NB4 (cell line): ENCODE results near the gene SHB.
"Not testable (repeated sequence)": the region's sequence is repeated elsewhere in the genome, so short reads cannot be mapped to it uniquely, and the experiment has no call there.

Source experiments
- DNase-seq: peaks from one replicate; pipeline ENCODE4 v3.0.0; 2010; ENCODE audit warnings: low read depth
- H3K4me3 ChIP-seq: one replicate; pipeline ENCODE4 v1.5.1; 2011; ENCODE audit warnings: mild to moderate bottlenecking, low read depth, low read length, moderate library complexity
- MYC ChIP-seq: IDR thresholded peaks from 2 replicates; pipeline ENCODE4 v1.6.1; 2011; ENCODE audit warnings: low read depth, low read length
- POLR2A ChIP-seq: IDR thresholded peaks from 2 replicates; pipeline ENCODE4 v1.6.1; 2011; ENCODE audit warnings: mild to moderate bottlenecking; ENCODE audit not compliant: insufficient read length; ENCODE audit errors: extremely low read depth
- TF ChIP-seq, protein P1 (sequence below): IDR thresholded peaks from 2 replicates; pipeline ENCODE4 v1.6.1; 2011; ENCODE audit warnings: low read depth, low read length
- TF ChIP-seq, protein P2 (sequence below): IDR thresholded peaks from one replicate; pipeline ENCODE4 v1.5.1; 2012; ENCODE audit warnings: low read depth, low read length

SHB gene

DNA sequence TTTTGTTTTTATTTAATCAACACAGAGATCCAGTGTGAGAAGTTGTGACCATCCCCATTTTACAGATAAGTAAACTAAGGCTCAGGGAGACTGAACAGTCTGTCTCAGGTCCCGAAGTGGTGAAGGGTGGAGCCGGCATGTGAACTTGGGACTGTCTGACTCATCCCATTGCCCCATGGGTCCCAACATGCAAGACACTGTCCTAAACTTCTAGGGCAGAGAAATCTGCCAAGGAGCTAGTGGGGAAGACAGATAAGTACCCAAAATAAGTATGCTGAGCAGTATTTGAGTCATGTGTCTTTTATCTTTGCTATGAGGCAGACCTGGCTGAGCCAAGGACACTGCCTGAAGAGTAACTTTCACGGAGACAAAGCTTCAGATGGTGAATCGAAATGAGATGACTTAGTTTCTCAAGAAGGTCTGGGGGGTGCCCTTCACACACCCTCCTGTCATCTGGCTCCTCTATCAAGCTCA, 100.8 kb downstream of the SHB start:
- H3K4me3 ChIP-seq: no peak overlapping the region
- peak; percentile 41 for DNase-seq
- TF ChIP-seq MYC (no peak), POLR2A (no peak)
- TF ChIP-seq, protein P1, sequence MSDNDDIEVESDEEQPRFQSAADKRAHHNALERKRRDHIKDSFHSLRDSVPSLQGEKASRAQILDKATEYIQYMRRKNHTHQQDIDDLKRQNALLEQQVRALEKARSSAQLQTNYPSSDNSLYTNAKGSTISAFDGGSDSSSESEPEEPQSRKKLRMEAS: no peak
- TF ChIP-seq, protein P2, sequence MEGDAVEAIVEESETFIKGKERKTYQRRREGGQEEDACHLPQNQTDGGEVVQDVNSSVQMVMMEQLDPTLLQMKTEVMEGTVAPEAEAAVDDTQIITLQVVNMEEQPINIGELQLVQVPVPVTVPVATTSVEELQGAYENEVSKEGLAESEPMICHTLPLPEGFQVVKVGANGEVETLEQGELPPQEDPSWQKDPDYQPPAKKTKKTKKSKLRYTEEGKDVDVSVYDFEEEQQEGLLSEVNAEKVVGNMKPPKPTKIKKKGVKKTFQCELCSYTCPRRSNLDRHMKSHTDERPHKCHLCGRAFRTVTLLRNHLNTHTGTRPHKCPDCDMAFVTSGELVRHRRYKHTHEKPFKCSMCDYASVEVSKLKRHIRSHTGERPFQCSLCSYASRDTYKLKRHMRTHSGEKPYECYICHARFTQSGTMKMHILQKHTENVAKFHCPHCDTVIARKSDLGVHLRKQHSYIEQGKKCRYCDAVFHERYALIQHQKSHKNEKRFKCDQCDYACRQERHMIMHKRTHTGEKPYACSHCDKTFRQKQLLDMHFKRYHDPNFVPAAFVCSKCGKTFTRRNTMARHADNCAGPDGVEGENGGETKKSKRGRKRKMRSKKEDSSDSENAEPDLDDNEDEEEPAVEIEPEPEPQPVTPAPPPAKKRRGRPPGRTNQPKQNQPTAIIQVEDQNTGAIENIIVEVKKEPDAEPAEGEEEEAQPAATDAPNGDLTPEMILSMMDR: no peak

DNA sequence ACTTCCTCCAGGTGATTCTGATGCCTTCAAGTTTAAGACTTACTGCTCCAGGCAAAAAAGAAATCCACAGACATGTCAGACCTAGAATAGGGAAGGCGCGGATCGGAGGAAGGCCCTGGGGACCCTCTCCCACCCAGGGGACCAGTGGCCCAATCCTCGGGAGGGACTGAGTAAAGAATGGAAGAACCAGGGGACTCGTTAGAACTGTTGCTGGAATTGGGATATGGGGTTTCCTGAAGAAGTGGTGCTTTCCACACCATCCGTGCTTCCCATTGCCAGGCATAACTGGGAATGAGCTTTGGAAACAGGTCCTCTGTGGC, 101.3 kb downstream of the SHB start:
- TF ChIP-seq, protein P1: no peak
- TF ChIP-seq, protein P2: no peak
- no peak for TF ChIP-seq MYC
- TF ChIP-seq POLR2A: no peak
- DNase-seq: no peak
- H3K4me3 ChIP-seq: no peak overlapping the region

DNA sequence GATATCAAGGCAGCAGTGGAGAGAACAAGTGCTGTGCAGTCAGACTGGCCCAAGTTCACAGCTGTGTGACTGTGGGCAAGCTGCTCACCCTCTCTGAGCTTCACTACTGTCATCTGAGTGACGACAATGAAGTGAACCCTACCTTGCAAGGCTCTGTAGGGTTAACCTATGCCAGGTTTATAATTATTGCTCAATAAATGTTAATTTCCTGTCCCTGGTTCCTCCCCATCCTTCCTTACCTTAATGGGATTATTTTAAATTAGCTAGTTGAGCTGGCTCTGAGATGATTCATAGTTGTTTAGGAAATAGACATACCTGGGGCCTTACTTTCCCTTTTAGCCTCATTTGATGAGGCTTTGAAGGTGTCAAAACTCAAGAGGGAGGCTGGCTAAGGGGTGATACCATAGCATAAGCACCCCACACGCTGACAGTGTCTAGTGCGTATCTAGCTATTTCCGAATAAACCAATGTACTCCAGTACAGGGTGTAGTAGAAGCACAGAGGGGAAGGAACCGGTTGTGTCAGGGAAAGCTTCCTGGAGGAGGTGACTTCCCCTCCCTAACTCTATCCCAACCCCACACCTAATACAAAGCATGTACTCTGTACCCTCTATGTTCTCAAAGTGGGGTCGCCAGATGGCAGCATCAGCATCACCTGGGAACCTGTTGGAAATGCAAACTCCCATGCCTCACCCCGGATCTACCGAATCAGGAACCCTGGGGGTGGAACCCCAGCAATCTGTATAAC, 101.8 kb downstream of the SHB start:
- no peak for TF ChIP-seq MYC
- TF ChIP-seq, protein P1: no peak
- no peak for TF ChIP-seq POLR2A
- TF ChIP-seq, protein P2: no peak
- DNase-seq: no peak
- H3K4me3 ChIP-seq: no peak overlapping the region

DNA sequence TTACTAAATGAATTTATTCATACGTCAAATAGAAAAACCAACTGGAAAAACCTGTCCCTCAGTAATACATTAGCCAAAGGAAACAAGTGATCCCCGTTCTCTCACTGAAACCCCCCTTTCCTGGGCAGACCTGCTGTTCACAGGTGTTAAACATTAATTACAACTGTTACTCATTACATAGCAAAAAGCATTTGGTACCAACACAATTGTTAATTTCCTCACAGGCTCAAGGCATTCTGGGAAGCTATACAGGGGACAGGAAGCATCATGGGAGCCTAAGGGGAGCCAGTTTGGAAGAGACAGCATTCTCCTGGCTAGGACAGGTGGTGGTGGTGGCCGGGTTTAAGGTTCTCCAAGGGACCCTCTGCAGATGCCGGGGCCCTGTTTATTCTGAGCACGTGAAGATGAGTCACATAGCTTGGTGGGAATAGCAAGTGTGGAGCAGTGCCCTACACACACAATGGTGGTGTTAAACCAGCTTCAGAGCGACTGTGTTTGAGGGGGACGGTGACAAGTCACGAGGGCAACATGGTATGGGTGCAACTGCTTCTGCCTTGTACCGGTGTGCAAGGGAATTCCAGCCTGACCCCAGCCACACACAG, 102.5 kb downstream of the SHB start:
- no peak overlapping the region for H3K4me3 ChIP-seq
- TF ChIP-seq POLR2A (no peak), MYC (no peak)
- TF ChIP-seq, protein P1: no peak
- TF ChIP-seq, protein P2: no peak
- DNase-seq: no peak

DNA sequence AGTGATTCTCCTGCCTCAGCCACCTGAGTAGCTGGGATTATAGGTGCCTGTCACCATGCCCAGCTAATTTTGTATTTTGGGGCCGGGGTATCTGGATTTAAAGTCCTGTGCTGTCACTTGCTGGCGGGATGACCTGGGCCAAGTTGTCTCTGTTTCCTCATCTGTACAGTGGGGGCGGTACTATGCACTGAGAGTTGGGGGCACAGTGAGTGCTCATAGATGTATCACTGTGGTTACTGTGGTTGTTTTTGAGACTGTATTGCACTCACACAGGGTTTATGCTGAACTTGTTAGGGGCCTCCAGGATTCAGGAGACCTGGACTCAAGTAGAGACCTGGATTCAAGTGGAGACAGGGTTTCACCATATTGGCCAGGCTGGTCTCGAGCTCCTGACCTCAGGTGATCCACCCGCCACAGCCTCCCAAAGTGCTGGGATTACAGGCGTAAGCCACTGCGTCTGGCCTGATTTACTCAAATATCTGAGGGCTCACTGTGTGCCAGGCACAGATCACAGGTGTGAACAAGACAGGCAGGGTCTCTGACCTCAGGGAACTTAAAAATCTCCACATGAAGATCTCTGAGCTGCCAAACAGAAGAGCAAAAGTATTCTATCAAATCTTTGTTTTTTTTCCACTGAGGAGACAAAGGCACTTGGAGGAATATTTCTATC, 103.2 kb downstream of the SHB start:
- DNase-seq: peak; percentile 20
- not testable (repeated sequence) for H3K4me3 ChIP-seq

DNA sequence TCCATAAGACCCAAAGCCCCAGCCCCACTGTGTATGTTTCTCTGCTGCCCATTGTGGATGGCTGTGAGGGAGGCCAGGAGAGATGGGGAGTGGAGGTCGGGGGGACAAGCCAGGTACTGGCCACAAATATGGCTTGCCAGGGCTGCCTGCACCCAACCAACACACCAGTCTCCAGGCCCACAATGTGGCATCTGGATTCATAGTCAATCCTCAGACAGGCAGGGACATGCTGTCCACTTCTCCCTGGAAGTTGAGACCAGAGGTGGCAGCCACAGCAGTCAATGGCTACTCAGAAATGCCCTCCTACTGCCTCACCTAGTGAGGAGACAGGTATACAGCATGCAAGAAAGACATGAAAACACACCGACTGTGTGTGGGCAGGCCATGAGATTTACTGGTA, 103.9 kb downstream of the SHB start:
- no peak overlapping the region for H3K4me3 ChIP-seq
- DNase-seq: no peak

More for the DNA sequence above, 103.9 kb downstream of the SHB start:
- TF ChIP-seq, protein P1: no peak
- TF ChIP-seq POLR2A (no peak), MYC (no peak)
- TF ChIP-seq, protein P2: no peak
